GM12873 (cell line): ENCODE measurements around the gene PPP1CC.

Experiments
- CTCF ChIP-seq: IDR thresholded peaks from 2 replicates; pipeline ENCODE4 v1.5.1; 2012; ENCODE audit warnings: low read depth, mild to moderate bottlenecking, moderate library complexity, low read length, control low read depth; ENCODE audit not compliant: insufficient read depth; ENCODE audit errors: missing control alignments

Gene PPP1CC

GRCh38 chr12:110766311-110767154, 23.8 kb upstream of the PPP1CC start:
- no peak for TF ChIP-seq CTCF

DNA sequence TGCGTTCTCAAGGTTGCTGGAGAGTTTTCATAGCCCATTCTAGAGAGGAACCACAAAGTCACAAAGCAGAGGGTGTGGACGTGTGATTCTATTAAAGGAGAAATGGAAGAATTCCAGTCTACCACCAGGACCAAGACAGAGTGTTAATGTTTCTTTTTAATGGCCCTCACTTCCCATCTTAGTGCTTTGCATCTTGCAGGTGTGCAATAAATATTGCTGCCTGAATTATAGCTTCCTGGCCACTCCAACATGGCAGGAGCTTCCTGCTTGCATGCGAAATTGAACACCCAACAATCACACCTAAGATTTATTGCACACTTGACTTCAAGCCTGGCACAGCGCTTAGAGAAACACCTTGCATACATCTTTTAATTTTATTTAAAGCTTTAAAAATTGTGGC, 22.4 kb upstream of the PPP1CC start:
- TF ChIP-seq CTCF: no peak

GRCh38 chr12:110763583-110763982, 20.9 kb upstream of the PPP1CC start:
- TF ChIP-seq CTCF: no peak

- no peak for TF ChIP-seq CTCF
Observed at GRCh38 chr12:110762891-110763290, 20.2 kb upstream of the PPP1CC start.

- no peak for TF ChIP-seq CTCF
Observed at GRCh38 chr12:110760204-110760609, 17.5 kb upstream of the PPP1CC start.

DNA sequence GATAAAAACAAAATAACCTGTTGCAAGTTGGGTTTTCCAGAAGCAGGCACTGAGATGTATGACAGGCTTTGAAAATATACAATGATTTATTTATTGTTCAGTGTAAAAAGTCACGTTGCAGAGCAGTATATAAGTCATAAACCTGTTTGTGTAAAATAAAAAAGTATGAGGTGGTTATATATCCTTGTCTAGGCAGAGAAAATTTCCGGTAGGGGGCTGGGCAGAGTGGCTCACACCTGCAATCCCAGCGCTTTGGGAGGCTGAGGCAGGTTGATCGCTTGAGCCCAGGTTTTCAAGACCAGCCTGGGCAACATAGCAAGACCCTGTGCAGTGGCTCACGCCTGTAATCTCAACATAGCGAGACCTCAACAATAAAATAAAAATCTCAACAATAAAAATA, 16.2 kb upstream of the PPP1CC start:
- no peak for TF ChIP-seq CTCF

GRCh38 chr12:110756611-110757010, 13.9 kb upstream of the PPP1CC start:
- no peak for TF ChIP-seq CTCF
